ENCODE measurements around the gene SAMD4B. TPM values are rescaled to one million over a fixed set of nuclear protein-coding genes. Genes with fewer than 3 reads are reported as not detected.

SAMD4B gene
- total RNA-seq, 1 experiment from 2014 or later = 80.4 TPM

DNA sequence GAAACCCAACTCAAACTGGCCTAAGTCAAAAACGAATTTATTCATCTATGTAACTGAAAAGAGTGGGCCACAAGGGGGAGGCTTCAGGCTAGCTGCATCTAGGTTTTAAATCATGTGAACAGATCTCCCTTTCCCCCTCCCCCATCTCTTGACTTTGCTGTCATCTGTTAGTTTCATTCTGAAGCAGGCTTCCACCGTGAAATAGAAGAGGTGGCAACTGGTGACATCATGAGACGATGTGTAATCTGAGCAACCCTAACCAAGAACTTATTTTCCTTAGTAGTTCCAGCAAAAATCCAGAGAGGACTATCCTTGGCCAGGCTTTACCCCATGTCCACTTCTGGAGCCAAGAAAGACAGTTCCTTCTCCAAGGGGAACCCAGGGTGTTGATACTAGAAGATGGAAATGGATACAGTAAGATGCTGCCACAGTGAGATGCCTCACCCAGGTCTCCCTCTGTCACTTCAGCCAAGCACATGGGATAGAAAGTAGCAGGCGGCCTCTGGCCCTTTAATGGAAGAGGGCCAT lies 9.4 kb downstream of the SAMD4B start:
- Histone ChIP-seq H3K9me2 (replicated peaks; ENCODE audit: low read length) (no peaks in the 10 kb centered on the region), H3K27me3 (ENCODE audit: low read length) (no peaks in the 10 kb centered on the region), H3K79me2 (ENCODE audit: low read length) (peaks cover 7% of the 10 kb centered on the region), H3K4me3 (ENCODE audit: low read length) (no peak overlapping the region), H3K4me1 (ENCODE audit: insufficient read depth, low read length) (no peaks in the 10 kb centered on the region), H3K9me3 (ENCODE audit: low read length) (no peaks in the 10 kb centered on the region), H3K36me3 (ENCODE audit: low read depth, low read length) (no peaks in the 10 kb centered on the region; the same call in 1 of the 2 replicates), H3K27ac (ENCODE audit: low read length) (no peak overlapping the region), H3K9ac (ENCODE audit: low read length) (no peak overlapping the region), H3F3A (ENCODE audit: low read length, unreplicated experiment) (no peaks in the 10 kb centered on the region), H4K20me1 (ENCODE audit: low read length) (no peaks in the 10 kb centered on the region), H3K4me2 (ENCODE audit: low read length) (no peak overlapping the region), H2AFZ (ENCODE audit: low read length) (no peak overlapping the region)
- no TSS peak for BruUV-seq (replicated peaks)
- CTCF ChIA-PET = no interaction called here
- intact Hi-C loops (cut with micrococcal nuclease) = no loop called here
- POLR2A ChIA-PET (ENCODE audit: unreplicated experiment) = no interaction called here
- TF ChIP-seq EZH2phosphoT487 (IDR thresholded peaks at IDR 0.05; ENCODE audit: borderline replicate concordance, low read length) (no peak), EZH2 (IDR thresholded peaks at IDR 0.05; ENCODE audit: low read length, unreplicated experiment) (no peak)
- TF ChIP-seq, protein P1, sequence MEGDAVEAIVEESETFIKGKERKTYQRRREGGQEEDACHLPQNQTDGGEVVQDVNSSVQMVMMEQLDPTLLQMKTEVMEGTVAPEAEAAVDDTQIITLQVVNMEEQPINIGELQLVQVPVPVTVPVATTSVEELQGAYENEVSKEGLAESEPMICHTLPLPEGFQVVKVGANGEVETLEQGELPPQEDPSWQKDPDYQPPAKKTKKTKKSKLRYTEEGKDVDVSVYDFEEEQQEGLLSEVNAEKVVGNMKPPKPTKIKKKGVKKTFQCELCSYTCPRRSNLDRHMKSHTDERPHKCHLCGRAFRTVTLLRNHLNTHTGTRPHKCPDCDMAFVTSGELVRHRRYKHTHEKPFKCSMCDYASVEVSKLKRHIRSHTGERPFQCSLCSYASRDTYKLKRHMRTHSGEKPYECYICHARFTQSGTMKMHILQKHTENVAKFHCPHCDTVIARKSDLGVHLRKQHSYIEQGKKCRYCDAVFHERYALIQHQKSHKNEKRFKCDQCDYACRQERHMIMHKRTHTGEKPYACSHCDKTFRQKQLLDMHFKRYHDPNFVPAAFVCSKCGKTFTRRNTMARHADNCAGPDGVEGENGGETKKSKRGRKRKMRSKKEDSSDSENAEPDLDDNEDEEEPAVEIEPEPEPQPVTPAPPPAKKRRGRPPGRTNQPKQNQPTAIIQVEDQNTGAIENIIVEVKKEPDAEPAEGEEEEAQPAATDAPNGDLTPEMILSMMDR (conservative IDR thresholded peaks at IDR 0.05; ENCODE audit: low read depth, low read length) = no peak
- no peak for DNase-seq
- no peak for ATAC-seq

DNA sequence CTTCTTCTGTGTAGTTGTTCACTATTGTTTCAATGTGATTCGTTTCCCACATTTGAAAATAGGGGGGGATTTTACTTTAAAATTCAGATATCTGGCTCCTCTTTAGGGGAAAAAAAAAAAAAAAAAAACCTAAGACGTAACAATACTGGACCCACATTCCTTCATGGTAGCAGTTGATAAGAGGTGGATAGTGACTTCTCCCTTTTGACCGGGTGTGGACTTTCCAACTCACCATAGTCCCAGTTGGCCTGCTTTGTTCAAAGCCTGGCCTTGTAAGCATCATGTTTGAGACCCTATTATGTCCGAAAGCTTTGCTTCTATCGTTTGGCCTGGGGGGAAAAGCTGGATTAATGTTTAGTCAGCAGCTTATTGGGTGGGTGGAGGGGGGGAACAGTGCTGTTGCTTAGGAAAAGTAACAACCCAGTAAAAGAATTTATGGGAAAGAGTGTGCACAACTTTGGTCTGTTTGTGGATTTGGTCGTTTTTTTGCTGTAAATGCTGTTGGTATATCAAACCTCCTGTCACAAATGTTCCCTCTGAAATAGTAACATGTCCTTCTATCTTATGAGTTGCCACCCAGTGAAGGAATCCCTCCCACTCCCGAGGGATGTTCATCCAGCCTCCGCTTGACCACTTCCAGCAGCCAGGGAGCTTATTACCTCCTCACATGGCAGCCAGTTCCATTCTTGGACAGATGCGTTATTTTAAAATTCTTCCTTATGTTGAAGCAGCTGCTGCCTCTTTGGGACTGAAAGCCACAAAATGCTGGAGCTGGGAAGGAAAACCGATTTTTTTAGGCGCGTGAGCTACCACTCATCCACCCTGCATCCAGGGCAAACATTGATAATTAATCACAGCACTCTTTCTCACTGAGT lies 10.4 kb downstream of the SAMD4B start:
- Histone ChIP-seq H3K9me3 (ENCODE audit: low read length) (no peaks in the 10 kb centered on the region), H3K79me2 (ENCODE audit: low read length) (no peaks in the 10 kb centered on the region), H3K4me2 (ENCODE audit: low read length) (no peak overlapping the region), H4K20me1 (ENCODE audit: low read length) (no peaks in the 10 kb centered on the region), H3K4me3 (ENCODE audit: low read length) (no peak overlapping the region), H3K36me3 (ENCODE audit: low read depth, low read length) (no peaks in the 10 kb centered on the region; the same call in 1 of the 2 replicates), H3K4me1 (ENCODE audit: insufficient read depth, low read length) (no peaks in the 10 kb centered on the region), H2AFZ (ENCODE audit: low read length) (no peak overlapping the region), H3F3A (ENCODE audit: low read length, unreplicated experiment) (no peaks in the 10 kb centered on the region), H3K27me3 (ENCODE audit: low read length) (no peaks in the 10 kb centered on the region), H3K9ac (ENCODE audit: low read length) (no peak overlapping the region), H3K27ac (ENCODE audit: low read length) (no peak overlapping the region), H3K9me2 (replicated peaks; ENCODE audit: low read length) (no peaks in the 10 kb centered on the region)
- no peak for ATAC-seq
- intact Hi-C loops (cut with micrococcal nuclease) = no loop called here
- ChIA-PET POLR2A (ENCODE audit: unreplicated experiment) (interaction anchor here (0.6 to 0.8 kb wide), 3 partner anchors 8 to 969 kb away, joined by 3 to 7 read pairs (median 4); no protein-coding TSS in a partner anchor), CTCF (no interaction called here)
- DNase-seq = no peak
- no TSS peak for BruUV-seq (replicated peaks)
- TF ChIP-seq EZH2 (IDR thresholded peaks at IDR 0.05; ENCODE audit: low read length, unreplicated experiment) = no peak

DNA sequence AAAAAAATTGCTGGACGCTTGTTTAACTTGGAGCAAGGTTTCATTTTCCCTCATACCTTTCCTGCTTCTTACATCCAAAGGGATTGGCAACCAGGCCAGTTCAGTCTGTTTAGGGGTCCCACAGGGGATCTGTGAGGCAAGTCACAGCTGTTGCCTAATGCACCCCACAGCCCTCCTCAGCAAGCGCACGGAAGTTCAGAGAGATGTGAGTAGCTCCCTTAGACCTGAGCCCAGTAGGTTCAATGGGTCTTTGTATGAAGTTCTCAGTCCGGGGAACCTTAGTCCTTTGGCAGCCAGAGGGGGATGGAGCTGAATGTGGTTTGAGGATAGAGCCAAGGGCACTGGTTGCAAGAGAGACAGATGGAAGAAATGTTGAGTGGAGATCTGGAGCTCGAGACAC lies 13.0 kb downstream of the SAMD4B start:
- Histone ChIP-seq H3K9me2 (replicated peaks; ENCODE audit: low read length) (no peaks in the 10 kb centered on the region), H3K9ac (ENCODE audit: low read length) (no peak overlapping the region), H3K27me3 (ENCODE audit: low read length) (no peaks in the 10 kb centered on the region), H3K27ac (ENCODE audit: low read length) (no peak overlapping the region), H3K79me2 (ENCODE audit: low read length) (no peaks in the 10 kb centered on the region), H4K20me1 (ENCODE audit: low read length) (no peaks in the 10 kb centered on the region), H3K36me3 (ENCODE audit: low read depth, low read length) (no peaks in the 10 kb centered on the region; the same call in 1 of the 2 replicates), H3F3A (ENCODE audit: low read length, unreplicated experiment) (no peaks in the 10 kb centered on the region), H3K4me2 (ENCODE audit: low read length) (no peak overlapping the region), H2AFZ (ENCODE audit: low read length) (no peak overlapping the region), H3K4me3 (ENCODE audit: low read length) (no peak overlapping the region), H3K9me3 (ENCODE audit: low read length) (no peaks in the 10 kb centered on the region), H3K4me1 (ENCODE audit: insufficient read depth, low read length) (no peaks in the 10 kb centered on the region)
- ChIA-PET CTCF (no interaction called here), POLR2A (ENCODE audit: unreplicated experiment) (no interaction called here)
- no peak for TF ChIP-seq EZH2phosphoT487 (IDR thresholded peaks at IDR 0.05; ENCODE audit: borderline replicate concordance, low read length)
- TF ChIP-seq, protein P1 (conservative IDR thresholded peaks at IDR 0.05; ENCODE audit: low read depth, low read length) = no peak
- TF ChIP-seq EZH2 (IDR thresholded peaks at IDR 0.05; ENCODE audit: low read length, unreplicated experiment) = no peak
- DNase-seq (no peak), ATAC-seq (no peak)
- BruUV-seq (replicated peaks) = no TSS peak
- intact Hi-C loops (cut with micrococcal nuclease) = no loop called here

Data from PC-3 (cell line).